ENCODE measurements around the gene CNTNAP2.

Gene CNTNAP2

DNA sequence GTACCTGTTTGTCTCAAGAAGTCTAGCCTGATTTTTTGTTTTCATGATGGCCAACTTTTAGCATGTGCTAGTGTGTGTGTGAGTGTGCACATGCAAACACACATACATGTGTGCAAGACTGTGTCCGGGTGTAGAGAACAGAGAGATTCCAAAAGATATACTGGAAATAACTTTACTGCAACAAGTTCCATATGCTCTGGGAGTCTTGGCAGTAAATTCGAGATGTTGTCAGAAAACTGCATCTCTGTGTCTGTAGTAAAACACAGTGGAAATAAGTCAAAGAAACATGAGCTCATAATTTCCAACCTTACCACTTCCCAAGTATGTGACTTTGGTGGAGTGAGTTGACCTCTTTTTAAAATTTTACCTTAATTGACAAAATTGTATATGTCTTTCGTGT is 1523.2 kb downstream of the CNTNAP2 start:
- TF ChIP-seq CTCF (IDR thresholded peaks at IDR 0.05; ENCODE audit: control insufficient read depth, extremely low read depth, insufficient read depth) = no peak
- no peak overlapping the region for H3K4me3 ChIP-seq (ENCODE audit: low read depth, low read length)
- no peak for DNase-seq (ENCODE audit: low read depth)

DNA sequence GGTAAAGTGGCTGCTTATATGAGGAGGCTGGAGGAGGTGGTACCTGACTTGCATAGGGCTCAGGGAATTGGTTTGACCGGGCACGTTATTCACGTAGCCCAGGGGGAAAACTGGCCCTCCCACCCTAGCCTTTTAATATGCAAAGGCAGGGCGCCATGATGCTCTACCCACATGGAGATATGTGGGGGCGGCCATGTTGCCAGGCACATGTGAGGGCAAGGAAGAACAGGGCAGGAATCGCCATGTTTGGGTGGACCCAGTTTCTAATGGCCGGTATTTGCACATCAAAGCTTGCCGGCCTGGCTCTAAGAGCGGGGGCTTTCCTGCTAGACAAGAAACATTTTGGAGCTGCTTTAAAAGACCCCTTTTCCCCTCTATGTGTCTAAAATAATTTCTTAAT is 1524.2 kb downstream of the CNTNAP2 start:
- TF ChIP-seq CTCF (IDR thresholded peaks at IDR 0.05; ENCODE audit: control insufficient read depth, extremely low read depth, insufficient read depth) = no peak
- no peak for DNase-seq (ENCODE audit: low read depth)
- H3K4me3 ChIP-seq (ENCODE audit: low read depth, low read length) = no peak overlapping the region

GRCh38 chr7:147646568-147646967 is 1530.0 kb downstream of the CNTNAP2 start:
- no peak overlapping the region for H3K4me3 ChIP-seq (ENCODE audit: low read depth, low read length)
- no peak for TF ChIP-seq CTCF (IDR thresholded peaks at IDR 0.05; ENCODE audit: control insufficient read depth, extremely low read depth, insufficient read depth)
- DNase-seq (ENCODE audit: low read depth) = no peak

DNA sequence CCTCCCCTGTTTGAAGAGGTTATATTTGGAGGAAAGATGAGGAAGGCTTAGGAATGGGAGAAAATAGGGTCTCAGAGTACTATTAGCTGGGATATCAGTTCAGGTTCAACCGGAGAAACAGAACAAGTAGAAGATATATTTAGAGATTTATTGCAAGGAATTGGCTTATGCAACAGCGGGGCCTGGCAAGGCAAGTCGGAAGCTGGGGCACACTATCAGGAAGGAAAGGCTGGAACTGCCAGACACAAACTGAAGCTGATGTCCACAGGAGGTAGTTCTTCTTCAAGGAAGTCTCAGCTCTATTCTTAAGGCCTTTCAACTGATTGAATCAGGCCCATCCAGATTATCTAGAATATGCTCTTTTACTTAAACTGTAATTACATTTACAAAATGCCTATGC is 1534.4 kb downstream of the CNTNAP2 start:
- DNase-seq (ENCODE audit: low read depth) = no peak
- H3K4me3 ChIP-seq (ENCODE audit: low read depth, low read length) = no peak overlapping the region
- TF ChIP-seq CTCF (IDR thresholded peaks at IDR 0.05; ENCODE audit: control insufficient read depth, extremely low read depth, insufficient read depth) = no peak

- no peak overlapping the region for H3K4me3 ChIP-seq (ENCODE audit: low read depth, low read length)
- TF ChIP-seq CTCF (IDR thresholded peaks at IDR 0.05; ENCODE audit: control insufficient read depth, extremely low read depth, insufficient read depth) = no peak
- DNase-seq (ENCODE audit: low read depth) = no peak
Measured at GRCh38 chr7:147651601-147652000, 1535.0 kb downstream of the CNTNAP2 start.

DNA sequence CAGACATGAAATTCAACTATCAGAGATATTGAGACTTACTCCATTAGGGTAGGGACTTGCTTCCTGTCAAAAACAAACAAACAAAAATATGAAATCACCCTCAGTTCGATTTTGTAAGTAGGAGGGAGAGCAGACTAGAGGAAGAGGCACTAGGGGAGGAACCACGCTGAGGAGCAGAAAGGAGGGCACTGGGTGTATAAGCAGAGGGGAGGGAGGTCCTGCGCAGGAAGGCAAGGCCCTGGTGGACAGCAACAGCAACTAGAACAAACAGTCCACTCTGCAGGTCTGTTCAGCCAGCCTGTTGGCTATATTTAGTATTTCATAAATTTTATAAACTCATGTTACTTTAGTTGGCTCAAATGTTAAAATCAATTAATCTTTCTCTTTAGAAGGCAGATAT is 1536.9 kb downstream of the CNTNAP2 start:
- no peak overlapping the region for H3K4me3 ChIP-seq (ENCODE audit: low read depth, low read length)
- TF ChIP-seq CTCF (IDR thresholded peaks at IDR 0.05; ENCODE audit: control insufficient read depth, extremely low read depth, insufficient read depth) = no peak
- DNase-seq (ENCODE audit: low read depth) = no peak

DNA sequence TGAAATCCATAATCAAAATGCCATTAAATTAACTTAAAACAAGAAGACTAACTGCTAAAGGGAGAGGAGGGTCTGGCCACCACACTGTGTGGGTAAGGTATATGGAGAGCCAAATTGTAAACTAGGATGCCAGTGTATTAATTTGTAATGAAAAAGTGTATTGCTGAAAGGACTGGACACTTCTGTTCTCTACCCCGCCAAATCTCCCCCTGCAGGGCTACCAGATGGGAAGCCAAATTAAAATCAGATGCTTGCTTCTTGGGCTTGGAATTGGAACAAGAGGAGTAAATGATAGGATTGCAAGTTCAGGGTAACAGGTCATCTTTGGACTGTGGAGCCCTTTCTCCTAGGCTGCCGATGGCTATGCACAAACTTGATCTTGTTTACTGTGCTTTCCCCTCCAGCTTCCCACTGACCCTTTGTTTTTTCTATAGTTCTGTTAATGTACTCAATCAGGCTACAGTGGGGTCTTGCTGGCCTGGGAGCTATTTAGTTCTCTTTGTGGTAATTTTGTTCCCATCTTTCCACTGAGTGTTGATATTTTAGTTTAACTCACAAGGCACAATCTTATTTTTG is 1541.9 kb downstream of the CNTNAP2 start:
- DNase-seq (ENCODE audit: low read depth) = no peak
- H3K4me3 ChIP-seq (ENCODE audit: low read depth, low read length) = no peak overlapping the region
- no peak for TF ChIP-seq CTCF (IDR thresholded peaks at IDR 0.05; ENCODE audit: control insufficient read depth, extremely low read depth, insufficient read depth)
